Mucosa of descending colon (tissue), 3 donors: ENCODE results near the gene SMAD7. TPM values are rescaled to one million over a fixed set of nuclear protein-coding genes. Genes with fewer than 3 reads are reported as not detected.

ENCODE experiments used
- ATAC-seq: fragments of 200-7000 bp; cut with Tn5 transposase; one replicate; pipeline ENCODE4 v1.9.1; 2020; ENCODE audit warnings: mild to moderate bottlenecking, moderate library complexity
- DNase-seq, 3 donors: peaks; one replicate each; pipeline ENCODE4 v3.0.0-alpha.2; 2020
- H3K36me3 ChIP-seq: fragments of 200-600 bp; one replicate; pipeline ENCODE4 v1.8.0; 2021; ENCODE audit warnings: low read depth, mild to moderate bottlenecking
- H3K4me1 ChIP-seq: fragments of 200-600 bp; one replicate; pipeline ENCODE4 v1.8.0; 2021; ENCODE audit warnings: low read depth, mild to moderate bottlenecking
- H3K4me3 ChIP-seq: fragments of 200-600 bp; one replicate; pipeline ENCODE4 v1.8.0; 2021; ENCODE audit warnings: mild to moderate bottlenecking
- H3K9me3 ChIP-seq: fragments of 200-600 bp; one replicate; pipeline ENCODE4 v1.8.0; 2021; ENCODE audit warnings: mild to moderate bottlenecking
- CTCF ChIP-seq: fragments of 200-600 bp; IDR thresholded peaks from one replicate; pipeline ENCODE4 v1.8.0; 2022; ENCODE audit warnings: antibody characterized with exemption, mild to moderate bottlenecking
- intact Hi-C, 2 donors: fragments of 100-400 bp; cut with DNase I in 1 of 2; cut with micrococcal nuclease in 1 of 2; formaldehyde crosslinking; loops; one replicate each; pipeline versions ENCODE4 v1.11.0 to v1.11.1; 2022; cut with DNase I, micrococcal nuclease
- total RNA-seq, 3 donors: library from RNA; stranded (reverse); fragmentation: NEBNext Ultra II Directional in 2 of 3; extraction: Animal tissue kit (Norgen Biotek cat#: 25700) in 2 of 3; gene quantifications; one replicate each; pipeline versions ENCODE4 v1.2.1 to v1.2.4, GENCODE V29; 2021 to 2023
- donor health status: DM: no; HTN: no; CAD: no; lungs with moderate emphysema.
- donor health status: DM: no; HTN: no; CAD: no.
- donor health status: DM: no; HTN: yes; CAD: no.

SMAD7 gene
- total RNA-seq, 3 donors from 2014 or later: 22.3 to 67.4 (median 33.1) TPM

GRCh38 chr18:48887294-48887904, 63.4 kb downstream of the SMAD7 start:
- no peak for TF ChIP-seq CTCF
- Histone ChIP-seq H3K4me1 (no peaks in the 10 kb centered on the region), H3K36me3 (no peaks in the 10 kb centered on the region), H3K4me3 (no peak overlapping the region), H3K9me3 (no peaks in the 10 kb centered on the region)
- intact Hi-C loops: no loop called here
- DNase-seq (no peak), ATAC-seq (no peak)

GRCh38 chr18:48886520-48887293, 64.1 kb downstream of the SMAD7 start:
- intact Hi-C loops: no loop called here

GRCh38 chr18:48885924-48886400, 64.8 kb downstream of the SMAD7 start:
- H3K4me1 ChIP-seq: no peaks in the 10 kb centered on the region
- intact Hi-C loops: no loop called here

More at GRCh38 chr18:48886520-48887293, 64.1 kb downstream of the SMAD7 start:
- no peaks in the 10 kb centered on the region for H3K9me3 ChIP-seq
- no peaks in the 10 kb centered on the region for H3K36me3 ChIP-seq
- H3K4me3 ChIP-seq: no peak overlapping the region
- no peak for TF ChIP-seq CTCF
- H3K4me1 ChIP-seq: no peaks in the 10 kb centered on the region
- no peak for DNase-seq
- no peak for ATAC-seq

GRCh38 chr18:48885266-48885923, 65.4 kb downstream of the SMAD7 start:
- no peak for TF ChIP-seq CTCF
- Histone ChIP-seq H3K36me3 (no peaks in the 10 kb centered on the region), H3K9me3 (no peaks in the 10 kb centered on the region), H3K4me1 (no peaks in the 10 kb centered on the region), H3K4me3 (no peak overlapping the region)
- DNase-seq (no peak), ATAC-seq (no peak)
- intact Hi-C loops: no loop called here

More at GRCh38 chr18:48885924-48886400, 64.8 kb downstream of the SMAD7 start:
- TF ChIP-seq CTCF: no peak
- H3K4me3 ChIP-seq: no peak overlapping the region
- no peaks in the 10 kb centered on the region for H3K36me3 ChIP-seq
- DNase-seq (no peak), ATAC-seq (no peak)
- no peaks in the 10 kb centered on the region for H3K9me3 ChIP-seq

GRCh38 chr18:48884771-48885170, 66.0 kb downstream of the SMAD7 start:
- Histone ChIP-seq H3K9me3 (no peaks in the 10 kb centered on the region), H3K36me3 (no peaks in the 10 kb centered on the region), H3K4me1 (no peaks in the 10 kb centered on the region), H3K4me3 (no peak overlapping the region)
- TF ChIP-seq CTCF: no peak
- intact Hi-C loops: no loop called here
- ATAC-seq: no peak
- no peak for DNase-seq
